B cell (primary cell): ENCODE results near the gene TNIP1.

Experiments used
- EZH2 ChIP-seq: IDR thresholded peaks from 2 replicates; pipeline ENCODE4 v1.6.1; 2012; ENCODE audit warnings: borderline replicate concordance, low read depth, mild to moderate bottlenecking, moderate library complexity, low read length; ENCODE audit not compliant: insufficient read depth, poor library complexity, severe bottlenecking
- TF ChIP-seq, protein P1 (sequence below): fragments of 200-600 bp; IDR thresholded peaks from one replicate; pipeline ENCODE4 v1.8.0; 2022; ENCODE audit warnings: antibody characterized with exemption, mild to moderate bottlenecking

DNA sequence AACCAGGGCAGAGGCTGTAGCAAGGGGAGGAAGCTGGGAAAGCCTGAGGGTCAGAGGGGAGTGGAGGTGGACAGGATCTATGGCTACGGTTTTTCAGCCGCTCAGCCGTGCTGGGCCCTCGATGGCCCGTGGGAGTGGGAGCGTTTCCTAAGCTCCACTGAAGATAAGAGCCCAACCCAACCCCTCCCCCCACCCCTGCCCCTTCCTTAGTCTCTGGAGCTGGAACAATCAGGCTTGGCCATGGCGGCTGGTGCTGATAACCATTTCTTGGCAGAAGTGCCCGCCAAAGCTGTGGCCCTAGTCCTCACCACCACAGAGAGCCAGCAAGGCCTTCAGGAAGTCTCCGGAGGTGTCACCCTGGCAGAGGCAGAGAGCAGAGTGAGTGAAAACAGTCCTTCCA lies 20.3 kb upstream of the TNIP1 start:
- TF ChIP-seq, protein P1, sequence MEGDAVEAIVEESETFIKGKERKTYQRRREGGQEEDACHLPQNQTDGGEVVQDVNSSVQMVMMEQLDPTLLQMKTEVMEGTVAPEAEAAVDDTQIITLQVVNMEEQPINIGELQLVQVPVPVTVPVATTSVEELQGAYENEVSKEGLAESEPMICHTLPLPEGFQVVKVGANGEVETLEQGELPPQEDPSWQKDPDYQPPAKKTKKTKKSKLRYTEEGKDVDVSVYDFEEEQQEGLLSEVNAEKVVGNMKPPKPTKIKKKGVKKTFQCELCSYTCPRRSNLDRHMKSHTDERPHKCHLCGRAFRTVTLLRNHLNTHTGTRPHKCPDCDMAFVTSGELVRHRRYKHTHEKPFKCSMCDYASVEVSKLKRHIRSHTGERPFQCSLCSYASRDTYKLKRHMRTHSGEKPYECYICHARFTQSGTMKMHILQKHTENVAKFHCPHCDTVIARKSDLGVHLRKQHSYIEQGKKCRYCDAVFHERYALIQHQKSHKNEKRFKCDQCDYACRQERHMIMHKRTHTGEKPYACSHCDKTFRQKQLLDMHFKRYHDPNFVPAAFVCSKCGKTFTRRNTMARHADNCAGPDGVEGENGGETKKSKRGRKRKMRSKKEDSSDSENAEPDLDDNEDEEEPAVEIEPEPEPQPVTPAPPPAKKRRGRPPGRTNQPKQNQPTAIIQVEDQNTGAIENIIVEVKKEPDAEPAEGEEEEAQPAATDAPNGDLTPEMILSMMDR, result no peak
- TF ChIP-seq EZH2, result no peak
